Thyroid gland (tissue), 4 donors: ENCODE results near the gene PRSS12. TPM values are rescaled to one million over a fixed set of nuclear protein-coding genes. Genes with fewer than 3 reads are reported as not detected.

Experiments
- DNase-seq, 2 donors: peaks; one replicate each; pipeline ENCODE4 v3.0.0-alpha.2; 2019
- H3K27ac ChIP-seq, 3 donors: fragments of 200-600 bp; sonication (generic); 1 replicate in 2 of 3; 2 replicates in 1 of 3; pipeline ENCODE4 v1.5.1; 2016 to 2019; ENCODE audit warnings: mild to moderate bottlenecking in 1 of 3, moderate library complexity in 1 of 3
- H3K27me3 ChIP-seq: fragments of 200-600 bp; sonication (generic); one replicate; pipeline ENCODE4 v1.5.1; 2019
- H3K36me3 ChIP-seq, 2 donors: fragments of 200-600 bp; sonication (generic); one replicate each; pipeline ENCODE4 v1.5.1; 2016 to 2019
- H3K4me1 ChIP-seq, 2 donors: fragments of 200-600 bp; sonication (generic); one replicate each; pipeline ENCODE4 v1.5.1; 2017 to 2019
- H3K4me3 ChIP-seq, 3 donors: fragments of 200-600 bp; sonication (generic); replicated peaks in 1 of 3; 1 replicate in 2 of 3; 2 replicates in 1 of 3; pipeline ENCODE4 v1.5.1; 2016; ENCODE audit warnings: mild to moderate bottlenecking in 1 of 3
- H3K9me3 ChIP-seq: fragments of 200-600 bp; sonication (generic); one replicate; pipeline ENCODE4 v1.5.1; 2017
- CTCF ChIP-seq, 6 experiments: fragments of 200-600 bp in 3 of 6; fragments of 450-650 bp in 3 of 6; sonication (generic) in 3 of 6; IDR thresholded peaks; one replicate each; pipeline ENCODE4 v1.5.1; 2016 to 2019; ENCODE audit warnings: antibody characterized with exemption in 6 of 6, mild to moderate bottlenecking in 2 of 6, inconsistent platforms in 1 of 6, moderate library complexity in 1 of 6
- POLR2A ChIP-seq, 2 donors: fragments of 450-650 bp; IDR thresholded peaks; one replicate each; pipeline ENCODE4 v1.6.1; 2017; ENCODE audit warnings: antibody characterized with exemption in 2 of 2, mild to moderate bottlenecking in 2 of 2, moderate library complexity in 1 of 2
- WGBS, 2 donors: methylation state at CpG; one replicate each; pipeline ENCODE4 v1.1.5; 2017; 5-methylcytosine and 5-hydroxymethylcytosine counted together
- intact Hi-C: fragments of 100-400 bp; cut with DNase I; formaldehyde crosslinking; loops from one replicate; pipeline ENCODE4 v1.15.1; 2023
- total RNA-seq, 4 donors: library from RNA; depleted of rRNA; stranded (reverse); fragments of >200 nt; gene quantifications; one replicate each; pipeline ENCODE4 v1.2.3, GENCODE V29; 2016

Gene PRSS12
- total RNA-seq, 4 donors from 2014 or later = 0.21 to 0.67 (median 0.45) TPM

- no peak for TF ChIP-seq POLR2A (IDR thresholded peaks at IDR 0.05)
- TF ChIP-seq CTCF (IDR thresholded peaks at IDR 0.05) = no peak
- no peaks in the 10 kb centered on the region for H3K36me3 ChIP-seq
- DNase-seq = no peak
- H3K4me1 ChIP-seq = no peaks in the 10 kb centered on the region
- no peaks in the 10 kb centered on the region for H3K9me3 ChIP-seq
- whole genome bisulfite sequencing, 2 donors = 56 to 67% methylated on average over 6 of the region's 6 CpGs
- H3K27ac ChIP-seq = no peak overlapping the region
- intact Hi-C loops = no loop called here
- no peaks in the 10 kb centered on the region for H3K27me3 ChIP-seq
- H3K4me3 ChIP-seq = no peak overlapping the region
Measured at GRCh38 chr4:118388606-118389005, 35.8 kb upstream of the PRSS12 start.

GRCh38 chr4:118381902-118382301, 29.1 kb upstream of the PRSS12 start:
- Histone ChIP-seq H3K4me1 (no peaks in the 10 kb centered on the region), H3K27ac (no peak overlapping the region), H3K36me3 (no peaks in the 10 kb centered on the region), H3K4me3 (no peak overlapping the region), H3K9me3 (no peaks in the 10 kb centered on the region), H3K27me3 (no peaks in the 10 kb centered on the region)
- no peak for DNase-seq
- WGBS, 2 donors = 79 to 81% methylated on average over 3 of the region's 3 CpGs
- TF ChIP-seq POLR2A (IDR thresholded peaks at IDR 0.05) (no peak), CTCF (IDR thresholded peaks at IDR 0.05) (no peak)
- intact Hi-C loops = no loop called here

- H3K4me3 ChIP-seq = no peak overlapping the region
- no peaks in the 10 kb centered on the region for H3K9me3 ChIP-seq
- no peak for TF ChIP-seq CTCF (IDR thresholded peaks at IDR 0.05)
- no peak for TF ChIP-seq POLR2A (IDR thresholded peaks at IDR 0.05)
- DNase-seq = no peak
- intact Hi-C loops = no loop called here
- H3K27ac ChIP-seq = no peak overlapping the region
- no peaks in the 10 kb centered on the region for H3K36me3 ChIP-seq
- 85 to 89% methylated on average over 4 of the region's 4 CpGs for WGBS, 2 donors
- no peaks in the 10 kb centered on the region for H3K27me3 ChIP-seq
- H3K4me1 ChIP-seq = no peaks in the 10 kb centered on the region
Measured at GRCh38 chr4:118373614-118374255, 20.9 kb upstream of the PRSS12 start.

- intact Hi-C loops = no loop called here
- H3K27me3 ChIP-seq = no peaks in the 10 kb centered on the region
- no peaks in the 10 kb centered on the region for H3K36me3 ChIP-seq
- WGBS, 2 donors = 79 to 84% methylated on average over 4 of the region's 4 CpGs
- no peak overlapping the region for H3K4me3 ChIP-seq
- H3K9me3 ChIP-seq = no peaks in the 10 kb centered on the region
- H3K4me1 ChIP-seq = no peaks in the 10 kb centered on the region
- no peak for TF ChIP-seq POLR2A (IDR thresholded peaks at IDR 0.05)
- no peak for TF ChIP-seq CTCF (IDR thresholded peaks at IDR 0.05)
- DNase-seq = no peak
- no peak overlapping the region for H3K27ac ChIP-seq
Measured at GRCh38 chr4:118372251-118372650, 19.4 kb upstream of the PRSS12 start.

GRCh38 chr4:118369231-118369630, 16.4 kb upstream of the PRSS12 start:
- no peaks in the 10 kb centered on the region for H3K27me3 ChIP-seq
- TF ChIP-seq POLR2A (IDR thresholded peaks at IDR 0.05) (no peak), CTCF (IDR thresholded peaks at IDR 0.05) (no peak)
- H3K4me1 ChIP-seq = no peaks in the 10 kb centered on the region
- no peak overlapping the region for H3K27ac ChIP-seq
- no peak for DNase-seq
- H3K9me3 ChIP-seq = no peaks in the 10 kb centered on the region
- H3K36me3 ChIP-seq = no peaks in the 10 kb centered on the region
- H3K4me3 ChIP-seq = no peak overlapping the region
- WGBS, 2 donors = 79 to 83% methylated on average over 6 of the region's 6 CpGs
- intact Hi-C loops = no loop called here
